Mesenteric fat pad (tissue), 1 donor: ENCODE results near the gene WNK1. TPM values are rescaled to one million over a fixed set of nuclear protein-coding genes. Genes with fewer than 3 reads are reported as not detected.
"Not testable (repeated sequence)": the region's sequence is repeated elsewhere in the genome, so short reads cannot be mapped to it uniquely, and the experiment has no call there.

Source experiments
- DNase-seq: peaks from one replicate; pipeline ENCODE4 v3.0.0-alpha.2; 2020; ENCODE audit warnings: low spot score
- total RNA-seq: library from RNA; stranded (reverse); fragmentation: NEBNext Ultra II Directional; extraction: Animal tissue kit (Norgen Biotek cat#: 25700); gene quantifications from one replicate; pipeline ENCODE4 v1.2.1, GENCODE V29; 2021
- donor health status: DM: yes; HTN: yes; CAD: no.

Gene WNK1
- total RNA-seq, 1 donor from 2014 or later: 312 TPM

DNA sequence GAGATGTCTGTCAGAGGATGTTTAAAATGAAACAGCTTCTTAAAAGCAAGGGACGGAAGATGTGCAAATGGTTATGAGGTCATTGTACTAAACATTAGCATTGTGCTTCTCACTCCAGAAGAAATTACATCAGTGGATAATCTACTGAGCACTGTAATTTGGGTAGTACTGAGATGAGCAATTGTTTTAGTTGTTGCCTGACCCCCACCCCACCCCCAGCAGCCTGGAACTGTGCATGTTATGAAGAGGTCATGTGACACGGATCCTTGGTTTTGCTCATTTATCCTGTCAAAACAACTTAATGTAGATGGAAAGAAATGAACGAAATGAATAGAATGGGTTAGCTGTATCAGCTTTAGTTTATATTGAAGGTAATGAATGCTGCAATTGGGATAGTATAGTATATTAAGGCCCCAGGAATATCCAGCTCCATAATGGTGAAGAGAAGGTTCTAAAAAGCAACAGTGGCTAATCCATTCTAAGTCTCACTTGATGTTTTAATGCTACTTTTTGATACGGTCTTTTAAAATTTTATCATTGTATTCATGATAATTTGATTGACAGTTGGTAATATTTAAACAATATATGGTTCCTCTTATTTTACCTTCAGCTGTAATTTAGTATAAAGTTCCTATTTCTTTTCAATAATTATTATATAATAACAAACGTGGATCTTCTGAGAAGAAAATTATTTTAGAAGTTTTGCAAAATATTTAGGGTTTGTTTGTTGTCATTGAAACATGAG lies 58.5 kb downstream of the WNK1 start:
- DNase-seq: no peak

DNA sequence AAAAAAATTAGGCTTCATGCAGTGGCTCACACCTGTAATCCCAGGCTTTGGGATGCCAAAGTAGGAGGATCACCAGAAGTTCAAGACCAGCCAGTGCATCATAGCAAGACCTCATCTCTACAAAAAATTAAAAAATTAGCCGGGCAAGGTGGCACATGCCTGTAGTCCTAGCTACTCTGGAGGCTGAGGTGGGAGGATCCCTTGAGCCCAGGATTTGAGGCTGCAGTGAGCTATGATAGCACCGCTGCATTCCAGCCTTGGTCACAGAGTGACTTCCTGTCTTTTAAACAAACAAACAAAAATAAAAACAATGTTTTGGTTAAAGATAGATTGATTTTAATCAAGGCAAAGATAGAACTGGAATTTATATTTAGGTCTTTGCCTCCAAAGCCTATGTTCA lies 60.6 kb downstream of the WNK1 start:
- DNase-seq: no peak

DNA sequence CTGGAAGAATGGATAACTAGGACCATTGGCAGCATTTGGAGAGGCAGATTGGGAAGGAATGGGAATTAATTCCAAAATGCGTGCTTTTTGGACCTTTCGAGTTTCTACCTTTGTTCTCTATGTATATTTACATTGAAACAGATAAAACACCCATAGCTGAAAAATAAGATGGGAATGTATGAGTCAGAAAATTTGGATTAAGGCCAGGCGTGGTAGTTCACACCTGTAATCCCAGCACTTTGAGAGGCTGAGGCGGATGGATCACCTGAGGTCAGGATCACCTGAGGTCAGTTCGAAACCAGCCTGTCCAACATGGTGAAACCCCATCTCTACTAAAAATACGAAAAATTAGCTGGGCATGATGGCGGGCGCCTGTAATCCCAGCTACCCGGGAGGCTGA lies 65.1 kb downstream of the WNK1 start:
- DNase-seq: not testable (repeated sequence)

DNA sequence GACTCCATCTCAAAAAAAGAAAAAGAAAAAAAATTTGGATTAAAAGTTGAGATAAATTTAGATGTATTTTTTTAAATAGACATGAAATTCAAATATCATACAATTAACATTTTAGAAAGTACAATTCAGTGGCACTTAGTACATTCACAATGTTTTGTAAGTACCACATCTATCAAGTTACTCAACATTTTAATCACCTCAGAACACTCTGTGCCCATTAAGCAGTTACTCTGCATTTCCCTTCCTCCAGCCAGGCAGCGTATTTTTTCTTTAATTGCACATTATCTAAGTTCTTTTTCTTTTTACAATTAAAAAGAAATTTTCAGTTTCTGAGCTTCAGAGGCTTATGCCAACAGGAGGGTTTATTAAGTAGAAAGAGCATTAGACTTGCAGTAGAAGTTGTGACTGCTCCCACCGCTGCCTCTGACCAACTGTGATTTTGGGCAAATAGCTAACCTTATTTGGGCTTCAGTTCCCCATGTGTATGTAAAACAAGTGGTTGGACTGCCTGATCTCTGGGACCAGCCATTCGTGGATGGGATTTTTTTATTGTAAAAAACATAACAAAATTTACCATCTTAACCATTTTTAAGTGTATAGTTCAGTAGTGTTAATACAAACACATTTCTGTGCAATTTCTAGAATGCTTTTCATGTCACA lies 65.7 kb downstream of the WNK1 start:
- no peak for DNase-seq

DNA sequence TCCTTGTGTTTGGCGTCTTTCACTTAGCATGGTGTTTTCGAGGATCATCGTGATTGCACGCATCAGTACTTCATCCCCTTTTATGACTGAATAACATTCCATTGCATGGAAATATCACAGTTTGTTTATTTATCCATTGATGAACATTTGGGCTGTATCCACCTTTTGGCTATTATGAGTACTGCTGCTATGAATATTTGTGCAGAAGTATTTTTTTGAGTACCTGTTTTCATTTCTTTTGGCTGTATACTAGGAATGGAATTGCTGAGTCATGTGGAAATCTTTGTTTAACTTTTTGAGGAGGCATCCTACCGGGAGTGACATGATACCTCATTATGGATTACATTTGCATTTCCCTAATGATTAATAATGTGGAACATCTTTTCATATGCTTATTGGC lies 66.4 kb downstream of the WNK1 start:
- DNase-seq: no peak

DNA sequence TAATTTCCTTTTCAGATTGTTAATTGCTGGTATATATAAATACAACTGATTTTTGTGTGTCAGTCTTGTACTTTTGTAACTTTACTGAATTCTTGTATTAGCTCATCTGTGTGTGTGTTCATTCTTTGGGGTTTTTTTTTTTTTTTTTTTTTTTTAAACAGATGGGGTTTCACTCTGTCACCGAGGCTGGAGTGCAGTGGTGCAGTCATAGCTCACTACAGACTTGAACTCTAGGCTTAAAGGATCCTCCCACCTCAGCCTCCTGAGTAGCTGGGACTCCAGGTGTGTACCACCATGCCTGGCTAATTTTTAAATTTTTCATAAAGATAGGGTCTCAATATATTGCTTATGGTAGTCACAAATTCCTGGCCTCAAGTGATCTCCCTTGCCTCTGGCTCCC lies 68.0 kb downstream of the WNK1 start:
- DNase-seq: no peak

DNA sequence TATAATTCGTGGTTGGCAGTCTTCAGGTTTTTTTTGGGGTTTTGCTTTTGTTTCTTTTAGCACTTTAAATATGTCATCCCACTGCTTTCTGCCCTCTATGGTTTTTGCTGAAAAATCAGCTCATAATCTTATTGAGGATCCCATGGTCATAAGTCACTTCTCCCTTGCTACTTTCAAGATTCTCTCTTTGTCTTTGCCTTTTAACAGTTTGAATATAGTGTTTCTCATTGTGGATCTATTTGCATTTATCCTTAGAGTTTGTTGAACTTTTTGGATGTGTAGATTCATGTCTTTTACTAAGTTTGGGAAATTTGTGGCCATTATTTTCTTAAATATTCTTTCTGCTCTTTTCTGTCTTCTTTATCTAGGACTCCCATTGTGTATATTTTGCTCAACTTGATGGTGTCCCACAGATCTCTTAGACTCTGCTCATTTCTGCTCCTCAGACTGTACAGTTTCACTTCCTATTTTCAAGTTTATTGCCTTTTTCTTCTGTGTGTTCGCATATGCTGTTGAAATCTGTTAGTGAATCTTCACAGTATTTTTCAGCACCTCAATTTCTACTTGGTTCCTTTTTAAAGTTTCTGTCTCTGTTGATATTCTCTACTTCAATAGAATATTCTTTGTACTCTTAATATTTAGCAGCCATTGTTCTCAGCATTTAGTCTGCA lies 70.8 kb downstream of the WNK1 start:
- DNase-seq: no peak

DNA sequence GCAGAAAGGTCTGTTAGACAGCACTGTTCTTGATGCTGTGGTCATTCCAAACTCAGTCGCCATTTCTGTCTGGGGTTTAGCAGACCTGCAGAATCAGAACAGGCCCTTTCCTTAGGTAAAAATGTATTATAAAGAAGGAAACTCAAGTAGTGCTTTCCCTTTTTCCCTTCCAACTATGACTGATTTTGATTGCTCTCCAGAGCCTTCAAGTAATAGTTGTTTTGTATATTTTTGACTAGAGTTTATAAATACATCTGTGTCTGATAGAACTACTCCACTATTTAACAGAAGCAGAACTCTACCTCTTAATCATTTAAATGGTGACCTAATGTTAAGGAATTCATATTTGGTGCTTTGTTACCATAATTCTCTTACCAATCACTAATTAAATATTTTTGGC lies 74.0 kb downstream of the WNK1 start:
- no peak for DNase-seq

DNA sequence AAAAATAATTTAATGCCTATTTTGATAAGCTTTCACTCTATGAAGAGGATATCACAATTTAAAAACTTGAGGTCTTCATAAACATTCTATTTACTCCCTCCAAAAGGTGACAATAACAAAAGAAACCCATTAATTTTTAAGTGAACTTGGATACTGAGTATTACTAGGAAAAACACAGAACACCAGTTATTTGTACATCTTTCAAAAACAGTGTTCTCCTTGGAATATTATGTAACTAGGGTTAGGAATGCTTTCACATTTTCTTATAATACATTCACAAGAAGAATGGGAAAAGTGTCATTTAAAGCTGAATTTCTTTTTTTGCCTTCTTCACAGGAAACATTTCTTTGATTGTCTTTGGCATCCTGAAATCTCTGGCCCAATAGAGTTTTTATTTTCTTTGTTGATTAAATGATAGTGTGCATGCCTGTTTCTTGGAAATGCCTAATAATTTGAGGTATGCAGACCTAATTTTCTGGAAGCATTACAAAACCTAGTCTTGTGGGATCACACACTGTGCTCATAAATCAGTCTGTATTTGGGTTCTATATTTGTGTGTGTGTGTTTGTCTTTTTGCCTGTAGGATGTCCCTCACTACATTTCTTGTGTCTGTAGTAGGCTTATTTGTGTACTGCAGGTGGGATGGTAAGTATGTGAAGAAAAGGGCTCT lies 76.5 kb downstream of the WNK1 start:
- DNase-seq: no peak

DNA sequence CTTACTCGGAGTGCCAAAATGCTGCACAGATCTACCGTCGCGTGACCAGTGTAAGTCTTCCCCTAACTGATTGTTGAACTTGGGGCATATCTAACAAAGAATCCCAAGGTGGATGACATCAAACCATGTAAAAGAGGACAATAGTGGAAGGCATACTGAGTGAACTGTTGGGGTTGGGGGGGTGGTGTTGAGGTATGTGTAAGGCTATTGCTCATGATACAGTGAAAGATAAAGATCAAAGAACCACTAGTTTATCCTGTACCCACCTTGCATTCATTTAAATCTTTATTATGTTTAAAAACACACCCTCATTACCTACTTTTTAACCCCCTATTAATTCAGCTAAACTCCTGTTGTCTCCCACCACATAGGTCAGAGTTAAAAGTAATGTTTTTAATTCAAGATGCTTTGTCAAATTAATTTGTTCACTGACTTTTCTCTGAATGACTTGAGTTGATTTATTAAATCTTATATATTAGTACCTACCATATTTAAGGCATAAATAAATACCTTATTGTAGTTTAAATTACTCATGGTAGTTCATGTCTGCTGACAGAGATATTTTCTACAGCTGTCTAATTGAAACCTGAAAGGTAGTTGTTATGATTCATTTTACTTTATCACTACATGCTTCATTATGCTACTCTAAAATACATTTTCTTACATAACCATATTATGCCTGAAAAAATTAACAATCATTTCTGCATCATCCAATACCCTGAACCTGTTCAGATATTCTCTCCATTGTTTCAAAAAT lies 77.9 kb downstream of the WNK1 start:
- DNase-seq: no peak

DNA sequence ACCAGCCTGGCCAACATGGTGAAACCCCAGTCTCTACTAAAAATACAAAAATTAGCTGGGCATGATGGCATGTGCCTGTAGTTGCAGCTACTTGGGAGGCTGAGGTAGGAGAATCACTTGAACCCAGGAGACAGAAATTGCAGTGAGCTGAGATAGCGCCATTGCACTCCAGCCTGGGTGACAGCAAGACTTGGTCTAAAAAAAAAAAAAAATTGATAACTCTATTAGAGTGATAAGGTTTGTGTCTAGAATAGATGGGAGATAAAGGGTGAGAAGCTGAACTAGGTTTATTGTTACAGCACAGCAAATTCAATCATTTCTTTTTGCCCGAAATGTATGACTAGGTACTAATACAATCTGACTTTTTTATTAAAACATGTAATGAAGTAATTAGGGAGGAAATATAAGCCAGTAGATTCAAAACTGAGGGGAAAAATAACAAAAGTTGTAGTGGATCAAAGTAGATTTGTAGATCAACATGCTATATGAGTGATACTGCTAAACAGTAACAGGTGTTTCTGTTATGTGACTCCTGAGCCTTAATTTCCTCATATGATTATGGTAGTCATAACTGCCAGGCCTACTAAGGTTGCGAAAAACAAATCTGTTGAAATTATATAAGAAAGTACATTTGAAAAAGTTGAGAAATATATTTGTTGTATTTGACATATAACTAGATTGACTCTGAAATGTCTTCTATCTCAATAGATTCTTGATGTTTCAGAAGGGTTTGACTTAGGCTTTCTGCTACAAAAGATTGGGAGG lies 83.6 kb downstream of the WNK1 start:
- DNase-seq: no peak

DNA sequence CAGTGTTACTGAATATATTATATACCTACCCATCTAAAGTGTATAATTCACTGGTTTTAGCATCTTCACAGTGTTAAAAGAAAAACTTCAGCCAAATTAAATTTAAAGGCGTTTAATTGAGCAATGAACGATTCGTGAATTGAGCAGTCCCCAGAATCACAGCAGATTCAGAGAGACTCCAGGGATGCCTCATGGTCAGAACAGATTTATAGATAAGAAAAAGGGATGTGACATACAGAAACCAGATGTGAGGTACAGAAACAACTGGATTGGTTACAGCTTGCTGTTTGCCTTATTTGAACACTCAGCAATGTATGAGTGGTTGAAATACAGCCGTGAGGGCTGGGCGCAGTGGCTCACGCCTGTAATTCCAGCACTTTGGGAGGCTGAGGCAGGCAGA lies 84.6 kb downstream of the WNK1 start:
- DNase-seq: no peak

DNA sequence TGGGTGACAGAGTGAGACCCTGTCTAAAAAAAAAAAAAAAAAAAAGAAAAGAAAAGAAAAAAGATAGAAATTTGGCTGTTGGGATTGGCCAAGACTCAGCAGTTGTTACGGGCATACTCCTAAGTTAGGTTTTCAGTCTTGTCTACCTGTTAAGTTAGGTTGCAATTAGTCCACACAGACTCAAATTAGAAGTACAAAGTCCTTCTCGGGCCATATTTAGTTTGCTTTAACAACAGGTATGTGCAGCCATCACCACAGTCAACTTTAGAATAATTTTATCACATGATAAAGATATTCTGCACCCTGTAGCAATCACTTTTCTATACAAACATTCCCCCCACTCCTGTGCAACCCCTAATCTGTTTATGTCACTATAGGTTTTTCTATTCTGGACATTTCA lies 85.2 kb downstream of the WNK1 start:
- DNase-seq: no peak

DNA sequence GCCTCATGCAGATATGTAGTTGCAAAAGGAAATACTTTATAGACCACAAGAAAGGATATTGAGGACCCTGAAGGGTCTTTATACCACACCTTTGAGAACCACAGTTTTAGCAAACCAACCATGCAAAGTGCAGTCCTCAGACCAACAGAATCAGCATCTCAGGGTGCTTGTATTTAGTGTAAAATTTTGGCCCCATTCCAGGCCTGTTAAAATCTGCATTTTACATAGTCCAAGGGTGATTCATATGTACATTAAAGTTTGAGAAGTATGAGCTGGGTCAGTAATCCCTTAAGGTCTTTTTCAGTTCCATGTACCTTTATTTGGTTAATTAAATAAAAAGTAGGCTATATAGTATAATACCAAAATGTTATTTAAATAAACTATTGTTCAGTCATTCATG lies 91.2 kb downstream of the WNK1 start:
- no peak for DNase-seq

DNA sequence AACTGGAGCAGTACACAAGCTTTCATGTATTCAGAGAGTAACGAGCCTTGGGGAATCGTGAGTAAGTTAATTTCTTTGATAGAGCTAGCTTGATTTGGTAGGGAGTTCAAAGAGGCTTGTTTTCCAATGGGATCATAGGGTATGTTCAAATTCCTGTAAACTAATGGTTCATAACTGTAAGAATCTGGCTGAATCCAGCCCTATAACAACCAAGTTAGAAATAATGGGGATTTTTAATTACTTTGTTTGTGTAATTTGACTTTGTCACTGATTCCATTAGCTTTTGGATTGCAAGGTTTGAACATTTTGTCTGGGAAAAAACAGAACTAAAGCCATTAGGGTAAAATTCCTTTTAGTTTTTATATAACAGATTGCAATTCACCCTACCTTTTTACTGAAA lies 94.0 kb downstream of the WNK1 start:
- no peak for DNase-seq

DNA sequence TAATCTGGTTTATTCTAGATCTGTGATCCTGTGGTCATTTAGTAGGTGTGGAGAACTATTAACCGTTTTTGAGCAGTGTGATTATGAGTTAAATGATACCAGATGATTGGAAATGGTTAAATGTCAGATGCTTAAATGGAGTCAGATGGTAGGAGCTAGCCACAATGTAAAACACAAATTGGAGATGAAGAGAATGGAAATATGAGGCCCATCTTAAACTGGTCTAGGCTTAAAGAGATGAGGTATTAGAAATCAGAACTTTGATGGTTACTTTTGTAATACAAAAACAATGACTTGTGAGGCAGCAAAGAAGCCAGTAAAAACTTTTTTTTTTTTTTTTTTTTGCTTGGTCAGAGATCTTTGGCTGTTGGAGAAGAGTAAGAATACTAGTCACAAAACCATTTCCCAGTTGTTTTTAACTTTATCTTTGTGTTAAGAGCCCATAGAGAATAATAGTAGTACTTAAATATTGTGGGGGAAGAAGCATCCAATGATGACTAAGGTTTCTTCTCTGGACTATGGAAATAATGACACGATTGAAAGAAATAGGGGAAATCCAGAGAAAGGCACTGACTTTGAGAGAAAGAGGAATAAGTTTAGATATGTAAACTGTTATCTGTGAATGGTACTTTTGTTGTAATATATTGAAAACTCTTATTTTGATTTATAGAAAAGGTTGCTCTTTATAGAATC lies 95.9 kb downstream of the WNK1 start:
- DNase-seq: no peak

DNA sequence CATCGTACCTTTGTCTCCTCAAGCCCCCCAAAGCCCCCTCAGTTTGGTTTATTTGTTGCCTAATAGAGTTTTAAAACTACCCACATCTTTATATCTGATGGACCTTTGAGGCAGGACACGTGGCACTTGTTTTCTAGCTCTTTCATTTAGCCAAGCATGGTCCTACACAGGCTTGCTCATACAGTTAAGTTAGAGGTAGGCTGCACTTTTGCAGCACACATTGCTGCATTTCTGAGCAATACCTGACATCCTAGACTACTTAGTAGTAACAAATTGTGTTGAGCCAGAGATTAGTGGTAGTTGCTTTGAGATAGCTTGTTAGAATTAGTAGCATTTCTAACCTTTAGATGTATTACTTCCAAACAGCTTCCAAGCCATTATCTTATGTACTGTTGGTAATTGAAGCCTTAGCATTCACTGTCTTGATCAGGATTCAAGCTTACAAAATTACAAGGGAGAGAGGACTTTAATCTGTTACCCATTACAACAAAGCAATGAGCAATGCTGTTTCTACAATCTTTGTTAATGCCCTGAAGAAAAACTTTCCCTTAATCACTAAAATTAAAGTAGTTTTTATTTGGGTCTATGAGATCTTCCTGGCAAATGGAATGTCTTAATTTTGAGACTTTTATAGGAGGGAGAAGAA lies 96.6 kb downstream of the WNK1 start:
- DNase-seq: no peak

DNA sequence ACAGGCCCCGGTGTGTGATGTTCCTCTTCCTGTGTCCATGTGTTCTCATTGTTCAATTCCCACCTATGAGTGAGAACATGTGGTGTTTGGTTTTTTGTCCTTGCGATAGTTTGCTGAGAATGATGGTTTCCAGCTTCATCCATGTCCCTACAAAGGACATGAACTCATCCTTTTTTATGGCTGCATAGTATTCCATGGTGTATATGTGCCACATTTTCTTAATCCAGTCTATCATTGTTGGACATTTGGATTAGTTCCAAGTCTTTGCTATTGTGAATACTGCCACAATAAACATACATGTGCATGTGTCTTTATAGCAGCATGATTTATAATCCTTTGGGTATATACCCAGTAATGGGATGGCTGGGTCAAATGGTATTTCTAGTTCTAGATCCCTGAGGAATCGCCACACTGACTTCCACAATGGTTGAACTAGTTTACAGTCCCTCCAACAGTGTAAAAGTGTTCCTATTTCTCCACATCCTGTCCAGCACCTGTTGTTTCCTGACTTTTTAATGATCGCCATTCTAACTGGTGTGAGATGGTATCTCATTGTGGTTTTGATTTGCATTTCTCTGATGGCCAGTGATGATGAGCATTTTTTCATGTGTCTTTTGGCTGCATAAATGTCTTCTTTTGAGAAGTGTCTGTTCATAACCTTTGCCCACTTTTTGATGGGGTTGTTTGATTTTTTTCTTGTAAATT lies 97.5 kb downstream of the WNK1 start:
- not testable (repeated sequence) for DNase-seq

DNA sequence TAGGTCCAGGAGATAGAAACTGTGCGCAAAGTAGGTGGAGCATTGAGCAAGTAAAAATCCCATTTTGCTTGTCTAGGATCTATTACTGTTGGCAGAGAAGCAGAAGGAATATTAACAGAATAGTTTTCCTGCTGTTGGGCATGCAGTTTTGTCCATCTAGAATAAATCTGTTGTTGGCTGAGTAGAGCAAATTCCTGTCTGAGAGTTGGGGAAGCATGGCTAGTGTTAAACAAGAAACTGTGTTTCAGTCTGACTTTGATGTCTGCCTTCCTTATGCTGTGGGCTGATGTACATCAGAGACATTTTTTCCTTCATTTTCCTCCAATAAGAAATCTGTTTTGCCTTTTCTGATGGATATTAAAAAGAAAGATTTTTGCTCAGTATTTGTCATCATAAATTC lies 99.0 kb downstream of the WNK1 start:
- DNase-seq: no peak
